ENCODE results near the gene TNFRSF12A.

- no peak for TF ChIP-seq CTCF (IDR thresholded peaks at IDR 0.05)
- no peak for TF ChIP-seq POLR2A (IDR thresholded peaks at IDR 0.05)
These were observed 1.5 kb downstream of the TNFRSF12A start for GRCh38 chr16:3021449-3022207.
